HG03039 (cell line): Measurements from ENCODE around the gene MRPL4.

Experiments used
- ATAC-seq: cut with Tn5 transposase; IDR thresholded peaks from one replicate; pipeline ENCODE4 v1.9.1; 2021; ENCODE audit warnings: mild to moderate bottlenecking, moderate library complexity; ENCODE audit not compliant: unreplicated experiment

The MRPL4 gene

DNA sequence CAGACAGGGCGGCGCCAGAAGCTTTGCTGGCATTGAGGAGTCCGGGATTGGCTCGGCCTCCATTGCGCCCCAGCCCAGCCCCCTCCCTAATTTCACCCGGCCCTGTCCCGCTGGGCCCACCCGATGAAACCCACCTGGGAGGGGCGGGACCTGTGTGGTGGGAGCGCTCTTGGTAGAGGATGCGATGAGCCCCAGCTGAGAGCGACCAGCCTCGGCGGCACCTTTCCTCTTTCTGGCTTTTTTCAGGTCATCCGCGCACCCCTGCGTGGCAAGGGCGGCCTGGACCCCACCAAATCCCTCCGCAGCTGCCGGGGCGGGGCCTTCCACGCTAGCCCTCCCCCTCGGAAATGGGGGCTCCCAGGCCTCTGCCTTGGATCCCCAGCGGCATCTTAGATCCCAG is 57.4 kb downstream of the MRPL4 start, which contains the start of gene ZGLP1:
TSS of gene ZGLP1 (minus strand) at position 393 of the 400 bp plus-strand sequence.
- ATAC-seq: no peak
